Dermis lymphatic vessel endothelial cell (primary cell): ENCODE data around the gene DNAJC21. TPM values are rescaled to one million over a fixed set of nuclear protein-coding genes. Genes with fewer than 3 reads are reported as not detected.

Source experiments
- total RNA-seq: library from RNA; depleted of rRNA; stranded (reverse); fragments of >200 nt; gene quantifications from 2 replicates; pipeline ENCODE4 v1.2.1, GENCODE V29; 2014

The DNAJC21 gene
- total RNA-seq, result 19.2 and 29.3 TPM in 2 replicates

DNA sequence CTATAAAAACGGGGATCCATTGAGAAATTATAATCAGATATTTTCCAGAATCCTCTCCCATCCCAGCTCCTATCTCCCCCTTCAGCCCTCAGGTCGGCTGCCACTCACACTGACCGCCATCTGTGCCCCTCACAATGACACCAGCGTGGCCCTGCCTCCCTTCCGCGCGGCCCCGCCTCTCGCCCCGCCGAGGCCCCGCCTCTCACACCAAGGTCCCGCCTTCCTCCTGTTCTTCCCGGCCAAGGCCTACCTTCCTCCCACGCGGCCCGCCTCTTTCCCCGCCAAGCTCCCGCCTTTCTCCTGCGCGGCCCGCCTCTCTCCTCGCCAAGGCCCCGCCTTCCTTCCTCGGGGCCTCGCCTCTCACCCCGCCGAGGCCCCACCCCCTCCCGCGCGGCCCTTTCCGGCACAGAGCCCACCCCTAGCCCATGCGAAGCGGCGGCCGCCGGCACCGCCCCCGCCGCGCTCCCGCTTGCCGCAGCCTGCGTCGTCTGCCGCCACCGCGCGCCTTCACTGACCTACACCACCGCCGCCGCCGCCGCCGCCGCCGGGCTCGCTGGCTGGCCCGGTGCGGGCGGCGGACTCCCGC lies at the start of gene DNAJC21:
Gene DNAJC21 (plus strand): TSS at position 426 of the 586 bp plus-strand sequence. CDS start 261 bp downstream, outside the sequence.

DNA sequence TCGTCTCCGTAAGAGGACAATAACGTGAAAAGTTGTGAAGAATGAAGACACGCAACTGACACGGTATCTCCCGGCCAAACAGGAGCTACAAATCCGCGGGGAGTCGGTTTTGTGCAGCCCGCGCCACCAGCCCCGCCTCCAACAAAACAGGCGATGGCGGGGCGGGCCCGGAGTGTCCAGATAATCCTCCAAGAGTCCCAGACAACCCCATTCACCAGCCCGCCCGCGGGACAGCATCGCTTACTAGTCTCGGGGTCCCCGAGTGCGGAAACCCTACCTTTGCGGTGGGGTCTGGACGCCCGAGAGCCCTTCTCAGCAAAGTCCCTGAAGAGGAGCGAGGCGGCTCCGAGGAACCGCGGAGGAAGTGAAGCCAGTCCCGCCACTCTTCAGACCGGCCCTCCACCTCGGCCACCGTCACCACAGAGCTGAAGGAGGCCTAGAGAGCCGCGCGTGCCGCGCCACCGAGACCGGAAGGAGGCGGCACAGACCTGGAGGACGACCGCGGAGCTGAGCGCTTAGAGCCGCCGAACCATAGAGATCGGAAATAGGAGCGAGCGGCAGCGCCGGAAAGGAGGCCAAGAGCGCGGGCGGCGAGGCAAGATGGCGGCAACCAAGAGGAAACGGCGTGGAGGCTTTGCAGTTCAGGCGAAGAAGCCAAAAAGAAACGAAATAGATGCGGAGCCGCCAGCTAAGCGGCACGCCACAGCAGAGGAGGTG lies 14.1 kb upstream of the DNAJC21 start, which contains the start of the genes BRIX1 and RAD1:
Gene BRIX1 (plus strand): TSS at position 573 of the 717 bp plus-strand sequence. CDS start 28 bp downstream, at position 601.
Gene RAD1 (minus strand): TSS at position 366 of the 717 bp plus-strand sequence. CDS start 612 bp downstream, outside the sequence.

Other genes with a start within 250 kb of the DNAJC21 start
- 0.09 and 0.22 TPM in 2 replicates for gene TTC23L, start 90.4 kb upstream of the DNAJC21 start, total RNA-seq
- 19.8 and 22.3 TPM in 2 replicates for gene RAD1, start 14.1 kb upstream of the DNAJC21 start, total RNA-seq
- gene BRIX1, start 13.8 kb upstream of the DNAJC21 start, total RNA-seq, result 16.0 and 25.9 TPM in 2 replicates
- not detected in 2 replicates for gene AGXT2, start 118.4 kb downstream of the DNAJC21 start, total RNA-seq